CD1c-positive myeloid dendritic cell (primary cell): ENCODE measurements around the gene TATDN2.
"Not testable (repeated sequence)": the region's sequence is repeated elsewhere in the genome, so short reads cannot be mapped to it uniquely, and the experiment has no call there.

ENCODE experiments used
- DNase-seq: peaks from one replicate; pipeline ENCODE4 v3.0.0-alpha.2; 2016; ENCODE audit errors: extremely low spot score

TATDN2 gene

DNA sequence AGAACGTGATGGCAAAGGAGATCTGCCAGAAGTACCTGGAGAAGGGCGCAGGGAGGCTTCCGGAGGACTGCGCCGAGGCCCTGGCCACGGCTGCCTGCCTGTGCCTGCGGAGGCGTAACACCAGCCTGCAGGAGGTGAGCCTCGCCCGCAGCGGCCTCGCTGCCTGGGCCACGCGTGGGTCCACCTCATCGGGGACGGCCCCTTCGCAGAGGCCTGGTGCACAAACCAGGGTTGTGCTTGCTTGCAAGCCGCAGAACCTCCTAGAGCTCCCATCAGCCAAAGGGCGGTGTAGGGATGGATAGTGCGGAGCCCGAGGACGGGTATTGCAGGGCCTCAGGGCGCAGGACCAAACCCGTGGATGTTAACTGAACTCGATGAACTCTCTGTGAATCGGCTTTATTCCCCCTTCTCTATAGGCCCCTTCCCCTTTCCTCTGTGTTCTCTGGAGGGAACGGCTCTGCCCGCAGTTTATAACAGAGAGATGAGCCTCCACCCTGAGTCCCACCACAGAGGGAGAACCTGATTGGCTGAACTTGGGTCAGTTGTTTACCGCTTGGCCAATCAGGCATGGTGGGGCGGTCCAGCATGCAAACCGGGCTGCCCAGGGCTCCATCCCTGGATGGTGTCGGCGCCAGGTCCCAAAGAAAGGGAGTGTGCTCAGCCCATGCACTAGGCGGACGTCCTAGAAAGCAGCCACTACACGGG is 13.6 kb upstream of the TATDN2 start:
- no peak for DNase-seq

DNA sequence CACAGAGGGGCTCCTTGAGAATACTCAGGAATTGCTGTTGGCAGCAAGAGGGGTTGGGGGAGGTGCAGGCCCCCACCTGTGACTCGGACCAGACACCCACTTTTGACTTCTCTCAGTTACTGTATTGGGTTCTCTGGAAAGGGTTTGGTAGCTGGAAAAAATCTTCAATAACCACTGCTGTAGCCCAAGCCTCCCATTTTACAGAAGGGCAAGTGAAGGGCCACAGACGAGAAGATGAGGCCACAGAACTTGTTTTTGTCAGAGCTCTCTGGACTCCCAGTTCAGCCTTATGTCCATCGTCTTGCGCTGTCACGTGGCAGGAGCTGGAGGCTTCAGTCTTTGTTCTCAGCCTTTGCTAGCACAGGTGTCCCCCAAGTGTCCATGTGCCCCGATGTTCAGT is 12.7 kb upstream of the TATDN2 start:
- DNase-seq = no peak

DNA sequence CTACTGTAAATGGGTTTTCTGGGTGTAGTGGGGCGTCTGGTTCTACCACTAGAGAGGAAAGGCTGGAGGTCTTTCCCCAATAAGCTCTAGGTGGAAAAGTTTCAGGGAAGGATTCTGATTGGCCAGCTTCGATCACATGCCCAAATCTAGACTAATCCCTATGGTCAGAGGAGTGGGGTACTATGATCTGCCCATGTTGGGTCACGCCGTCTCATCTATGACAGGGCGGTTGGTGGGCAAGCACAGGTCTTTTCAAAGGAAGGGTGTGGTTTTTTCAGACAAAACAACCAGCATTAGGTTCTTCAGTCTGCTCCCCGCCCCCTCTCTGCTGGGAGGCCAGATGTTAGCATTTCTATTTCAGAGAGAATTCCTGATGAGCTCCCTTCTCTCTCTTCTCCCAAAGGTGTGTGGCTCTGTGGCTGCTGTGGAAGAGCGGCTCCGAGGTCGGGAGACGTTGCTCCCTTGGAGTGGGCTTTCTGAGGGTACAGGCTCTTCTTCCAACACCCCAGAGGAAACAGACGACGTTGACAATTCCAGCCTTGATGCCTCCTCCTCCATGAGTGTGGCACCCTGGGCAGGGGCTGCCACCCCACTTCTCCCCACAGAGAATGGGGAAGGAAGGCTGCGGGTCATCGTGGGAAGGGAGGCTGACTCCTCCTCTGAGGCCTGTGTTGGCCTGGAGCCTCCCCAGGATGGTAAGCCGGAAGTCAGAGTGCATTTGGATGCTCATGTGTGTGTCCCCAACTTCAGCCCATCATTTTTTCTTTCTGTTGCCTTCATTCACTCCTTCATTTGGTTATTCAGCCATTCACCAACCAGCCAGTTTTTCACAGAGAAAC is 9.7 kb upstream of the TATDN2 start:
- no peak for DNase-seq

DNA sequence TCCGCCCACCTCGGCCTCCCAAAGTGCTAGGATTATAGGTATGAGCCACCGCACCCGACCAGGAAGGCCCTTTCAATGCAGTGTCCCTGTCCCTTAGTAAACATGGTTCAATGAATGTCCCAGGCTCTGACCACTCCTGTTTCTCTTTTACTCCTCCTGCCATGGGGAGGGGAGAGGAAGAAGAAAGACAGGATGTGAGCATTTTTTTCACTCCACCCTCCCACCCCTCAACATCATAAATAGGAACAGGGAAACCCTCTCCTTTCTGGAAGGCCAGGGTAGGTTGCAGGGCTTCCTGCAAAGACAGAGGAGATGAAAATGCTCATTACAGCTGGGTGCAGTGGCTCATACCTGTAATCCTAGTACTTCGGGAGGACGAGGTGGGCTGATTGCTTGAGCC is 7.5 kb upstream of the TATDN2 start:
- no peak for DNase-seq

DNA sequence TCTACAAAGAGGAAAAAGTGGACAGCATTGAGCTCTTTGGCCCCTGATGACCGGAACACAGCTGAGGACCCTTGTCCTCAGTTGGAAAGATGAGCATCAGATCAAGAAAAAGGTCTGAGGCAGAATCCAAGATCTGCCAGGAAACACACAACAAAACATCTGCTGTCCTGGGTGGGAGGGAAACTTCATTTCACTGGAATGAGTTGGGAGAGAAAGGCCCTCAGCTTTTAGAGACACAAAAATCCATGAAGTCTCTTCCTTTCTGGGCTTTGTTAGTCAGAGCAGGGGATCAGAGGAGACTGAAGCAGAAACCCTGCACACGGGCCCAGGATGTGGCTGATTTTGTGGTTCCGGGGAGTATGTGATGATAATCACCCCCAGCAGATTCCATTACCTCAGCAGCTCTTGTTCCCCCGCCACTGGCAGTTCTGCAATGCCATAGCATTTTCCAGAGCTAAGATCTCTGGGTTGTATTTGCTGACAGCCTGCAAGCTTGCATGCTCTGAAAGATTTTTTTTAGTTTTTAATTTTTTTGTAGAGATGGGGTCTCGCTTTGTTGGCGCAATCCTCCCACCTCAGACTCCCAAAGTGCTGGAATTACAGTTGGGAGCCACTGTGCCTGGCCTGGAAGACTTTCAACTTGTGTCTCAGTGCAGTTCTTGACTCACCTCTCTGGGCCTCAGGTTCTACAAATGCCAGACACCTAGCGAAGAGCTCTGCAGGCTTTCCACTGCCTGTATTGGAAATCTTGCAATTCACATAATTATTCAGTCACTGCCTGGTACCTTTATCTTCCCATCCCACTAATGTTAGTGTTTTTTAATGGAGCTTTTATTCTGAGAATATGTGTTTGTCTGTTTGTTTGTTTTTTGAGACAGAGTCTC is 5.8 kb upstream of the TATDN2 start:
- peak; percentile 57 for DNase-seq

DNA sequence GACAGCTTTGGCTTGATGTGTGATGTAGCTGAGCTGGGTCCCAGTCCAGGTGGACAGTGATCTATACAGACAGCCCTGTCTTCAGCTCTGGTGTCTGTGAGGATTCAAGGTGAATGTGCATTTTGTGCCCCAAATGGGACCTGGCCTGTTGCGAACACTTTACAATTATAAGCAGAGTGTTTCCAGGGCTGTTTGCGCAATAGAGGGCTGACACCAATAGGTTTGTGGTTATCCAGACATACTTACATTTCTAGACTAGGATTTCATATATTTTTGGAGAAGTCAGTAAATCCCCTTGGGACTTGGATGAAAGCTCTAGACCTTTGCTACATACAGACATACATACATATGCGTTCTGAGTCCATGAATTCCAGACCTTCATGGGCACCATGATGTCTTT is 4.2 kb upstream of the TATDN2 start:
- no peak for DNase-seq

DNA sequence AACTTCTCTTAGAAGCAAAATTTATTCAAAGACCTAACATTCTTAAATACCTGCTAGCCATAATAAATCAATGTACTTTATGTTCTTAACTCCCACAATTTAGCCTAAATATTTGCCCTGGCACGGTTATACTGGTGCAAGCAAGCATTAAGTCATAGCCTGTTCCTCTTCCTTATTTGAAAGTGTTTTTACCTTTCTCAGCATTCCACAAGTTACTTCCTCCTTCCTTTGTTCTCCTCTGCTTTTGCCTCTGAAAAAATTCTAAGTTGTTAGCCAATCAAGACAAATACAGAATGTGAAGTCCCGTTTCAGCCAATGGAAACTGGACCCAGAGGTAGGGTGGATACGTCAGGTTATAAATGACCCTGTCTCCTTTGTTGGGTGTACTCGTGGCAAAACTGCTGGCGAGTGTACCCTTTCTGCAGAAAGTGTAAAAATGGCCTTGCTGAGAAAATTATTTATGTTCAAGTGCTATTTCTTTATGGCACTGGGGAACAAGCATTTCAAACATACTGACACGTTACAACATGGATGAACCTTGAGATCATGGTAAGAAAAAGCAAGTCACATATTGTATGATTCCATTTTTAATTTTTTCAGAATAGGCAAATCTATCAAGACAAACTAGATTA is 3.1 kb upstream of the TATDN2 start:
- no peak for DNase-seq

DNA sequence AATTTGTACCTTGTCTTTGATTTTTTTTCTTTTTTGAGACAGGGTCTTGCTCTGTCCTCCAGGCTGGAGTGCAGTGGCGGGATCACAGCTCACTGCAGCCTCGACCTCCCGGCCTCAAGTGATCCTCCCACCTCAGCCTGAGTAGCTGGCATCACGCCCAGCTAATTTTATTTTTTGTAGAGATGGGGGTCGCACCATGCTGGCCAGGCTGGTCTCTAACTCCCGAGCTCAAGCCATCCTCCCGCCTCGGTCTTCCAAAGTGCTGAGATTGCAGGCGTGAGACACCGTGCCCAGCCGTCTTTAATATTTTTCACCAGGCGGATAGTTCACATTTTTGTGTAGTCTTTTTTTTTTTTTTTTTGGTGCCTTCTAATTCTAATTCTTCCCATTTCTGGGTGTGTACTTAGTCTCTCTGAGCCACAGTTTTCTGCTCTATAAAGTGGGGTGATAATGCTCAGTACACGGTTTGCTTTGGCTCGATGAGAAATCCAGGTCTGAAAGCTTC is 528 bp upstream of the TATDN2 start:
- DNase-seq = no peak

DNA sequence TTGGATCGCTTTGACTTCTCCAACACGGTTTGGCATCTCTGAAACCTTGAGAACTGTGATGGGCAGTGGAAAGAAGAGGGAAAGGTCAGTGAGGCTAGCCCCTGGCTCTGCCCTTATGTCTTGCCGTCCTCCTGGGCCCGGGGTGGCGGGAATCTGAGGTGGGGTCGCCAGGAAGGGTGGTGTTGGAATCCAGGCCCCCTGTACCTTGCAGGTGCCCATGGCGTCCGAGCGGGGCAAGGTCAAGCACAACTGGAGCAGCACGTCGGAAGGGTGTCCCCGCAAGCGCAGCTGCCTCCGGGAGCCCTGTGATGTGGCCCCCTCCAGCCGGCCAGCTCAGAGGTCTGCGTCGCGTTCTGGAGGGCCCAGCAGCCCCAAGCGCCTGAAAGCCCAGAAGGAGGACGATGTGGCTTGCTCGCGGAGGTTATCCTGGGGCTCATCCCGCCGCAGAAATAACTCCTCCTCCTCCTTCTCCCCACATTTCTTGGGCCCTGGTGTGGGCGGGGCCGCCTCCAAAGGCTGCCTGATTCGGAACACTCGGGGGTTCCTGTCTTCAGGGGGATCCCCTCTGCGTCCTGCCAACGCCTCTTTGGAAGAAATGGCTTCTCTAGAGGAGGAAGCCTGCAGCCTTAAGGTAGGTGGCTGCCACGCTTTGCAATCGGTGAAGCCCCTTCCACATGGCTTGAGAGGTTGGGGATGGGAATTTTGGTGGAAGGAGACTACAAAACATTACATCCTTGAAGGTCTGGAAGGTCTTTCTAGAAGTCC is 907 bp downstream of the TATDN2 start:
- peak; percentile 63 for DNase-seq

DNA sequence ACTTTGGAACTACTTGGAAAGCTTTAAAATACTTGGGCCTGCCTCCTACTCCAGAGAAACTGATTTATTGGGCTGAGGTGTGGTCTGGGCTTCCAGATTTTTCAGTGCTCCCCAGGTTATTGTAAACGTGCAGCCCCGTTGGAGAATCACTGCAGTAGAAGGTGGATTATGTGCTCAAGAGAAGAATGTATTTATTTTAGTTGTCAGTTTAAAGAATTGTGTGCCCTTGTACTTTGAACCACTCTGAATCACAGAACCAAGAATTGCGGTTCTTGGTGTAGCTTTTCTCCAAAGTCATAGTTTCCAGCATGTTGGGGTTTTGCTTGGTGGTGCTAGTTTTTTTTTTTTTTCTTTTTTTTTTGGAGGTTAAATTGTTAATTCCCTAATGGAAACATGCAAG is 1.6 kb downstream of the TATDN2 start:
- DNase-seq = no peak

DNA sequence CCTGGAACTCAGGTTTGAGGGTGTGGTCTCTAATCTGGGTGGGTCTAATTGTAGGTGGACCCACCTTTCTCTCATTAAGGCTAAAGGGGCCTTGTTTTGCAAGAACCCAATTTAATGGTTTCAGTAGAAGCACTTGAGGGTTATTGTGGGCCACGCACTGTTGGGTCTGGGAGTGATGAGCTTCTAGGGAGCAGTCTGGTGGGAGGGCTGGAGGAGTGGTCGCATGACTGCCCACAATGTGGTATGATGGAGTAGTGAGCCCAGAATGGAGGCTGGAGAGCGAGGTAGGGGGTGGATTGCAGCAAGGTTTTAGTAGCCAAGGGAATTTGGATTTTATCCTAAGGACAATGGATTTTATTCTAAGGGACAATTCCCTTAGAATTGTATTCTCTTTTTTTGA is 2.7 kb downstream of the TATDN2 start:
- DNase-seq = no peak

DNA sequence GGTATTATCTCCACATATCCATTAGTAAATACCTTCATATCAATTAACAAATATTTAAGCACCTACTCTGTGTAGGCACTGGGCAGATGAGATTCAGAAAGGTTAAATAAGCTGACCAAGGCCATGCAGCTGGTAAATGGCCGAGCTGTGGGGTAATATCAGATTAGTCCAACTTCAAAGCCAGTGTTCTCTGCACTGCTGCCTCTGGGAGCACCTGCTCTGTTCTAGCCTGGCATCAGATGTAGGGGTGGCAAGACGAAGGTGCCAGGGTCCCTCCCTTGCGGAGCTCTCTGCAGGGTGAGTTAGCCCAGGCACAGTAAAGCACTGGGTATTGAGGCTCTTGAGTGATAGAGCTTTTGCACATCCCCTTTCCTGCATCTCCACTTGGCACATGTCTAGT is 5.5 kb downstream of the TATDN2 start:
- DNase-seq = no peak

DNA sequence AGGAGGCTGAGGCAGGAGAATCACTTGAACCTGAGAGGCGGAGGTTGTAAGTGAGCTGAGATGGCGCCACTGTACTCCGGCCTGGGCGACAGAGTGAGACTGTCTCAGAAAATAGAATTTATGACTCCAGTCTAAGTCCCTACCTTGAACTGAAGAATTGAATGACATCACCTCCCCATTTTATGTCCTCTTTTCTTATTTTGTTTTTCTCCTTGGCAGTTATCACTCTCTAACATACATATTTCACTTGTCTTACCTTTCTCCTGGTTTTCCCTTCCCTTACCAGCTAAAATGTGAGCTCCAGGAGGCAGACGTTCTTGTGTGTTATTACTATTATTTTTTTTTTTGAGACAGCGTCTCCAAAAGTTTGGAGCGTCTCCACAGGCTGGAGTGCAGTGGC is 7.6 kb downstream of the TATDN2 start:
- no peak for DNase-seq

DNA sequence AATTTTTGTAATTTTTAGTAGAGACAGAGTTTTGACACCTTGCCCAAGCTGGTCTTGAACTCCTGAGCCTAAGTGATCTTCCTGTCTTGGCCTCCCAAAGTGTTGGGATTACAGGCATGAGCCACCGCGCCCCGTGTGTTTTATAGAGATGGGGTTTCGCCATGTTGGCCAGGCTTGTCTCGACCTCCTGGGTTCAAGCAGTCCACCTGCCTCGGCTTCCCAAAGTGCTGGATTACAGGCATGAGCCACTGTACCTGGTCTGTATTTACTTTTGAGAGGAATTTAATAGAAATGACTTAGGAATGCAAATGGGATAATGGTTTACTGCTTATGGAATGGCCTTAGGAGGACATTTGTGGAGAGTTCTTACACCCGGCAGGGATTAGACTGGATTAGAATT is 10.8 kb downstream of the TATDN2 start:
- no peak for DNase-seq

DNA sequence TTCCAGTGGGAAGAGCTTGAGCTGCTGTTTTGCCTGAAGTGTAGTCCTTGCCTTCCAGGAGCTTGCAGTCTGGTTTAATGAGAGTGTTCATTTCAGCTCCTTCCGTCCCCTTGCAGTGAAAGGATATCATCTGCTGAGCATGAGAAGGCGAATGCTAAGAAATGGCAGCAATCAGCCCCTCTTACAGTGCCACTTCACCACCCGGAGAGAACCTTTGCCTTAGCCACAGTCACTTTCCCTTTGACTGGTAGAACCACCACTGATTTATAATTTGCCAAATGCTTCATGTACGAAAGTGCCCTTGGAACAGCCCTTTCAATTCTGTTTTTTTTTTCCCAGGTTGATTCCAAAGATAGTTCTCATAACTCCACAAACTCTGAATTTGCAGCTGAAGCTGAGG is 11.5 kb downstream of the TATDN2 start:
- no peak for DNase-seq

DNA sequence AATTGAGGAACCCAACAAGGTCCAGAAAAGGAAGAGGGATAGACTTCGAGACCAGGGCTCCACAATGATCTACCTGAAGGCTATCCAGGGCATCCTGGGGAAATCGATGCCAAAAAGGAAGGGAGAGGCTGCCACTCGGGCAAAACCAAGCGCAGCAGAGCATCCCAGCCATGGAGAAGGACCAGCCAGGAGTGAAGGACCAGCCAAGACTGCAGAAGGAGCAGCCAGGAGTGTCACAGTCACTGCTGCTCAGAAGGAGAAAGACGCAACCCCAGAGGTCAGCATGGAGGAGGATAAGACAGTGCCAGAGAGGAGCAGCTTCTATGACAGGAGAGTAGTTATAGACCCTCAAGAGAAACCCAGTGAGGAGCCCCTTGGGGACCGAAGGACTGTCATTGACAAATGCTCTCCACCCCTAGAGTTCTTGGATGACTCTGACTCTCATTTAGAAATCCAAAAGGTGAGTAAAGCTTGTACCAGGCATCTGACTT is 12.0 kb downstream of the TATDN2 start:
- no peak for DNase-seq

DNA sequence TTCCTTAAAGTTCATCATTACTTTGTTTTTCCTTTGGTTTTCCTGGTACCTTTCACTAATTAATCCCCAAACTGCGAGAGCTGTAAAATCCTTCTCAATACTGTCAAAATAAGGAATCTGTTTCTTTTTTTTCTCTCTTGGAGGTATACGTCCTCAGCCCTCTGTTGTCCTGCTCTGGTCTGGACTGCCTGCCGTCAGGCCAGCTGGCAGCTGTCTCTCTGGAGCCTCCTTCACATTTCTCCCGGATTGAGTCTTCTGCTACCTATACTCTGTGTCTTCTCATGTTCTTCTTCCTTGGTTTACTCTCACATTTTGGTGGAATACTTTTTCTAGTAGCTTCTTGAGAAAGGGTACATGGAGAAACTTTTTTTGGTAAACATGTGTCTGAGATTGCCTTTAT is 13.8 kb downstream of the TATDN2 start:
- DNase-seq = no peak

DNA sequence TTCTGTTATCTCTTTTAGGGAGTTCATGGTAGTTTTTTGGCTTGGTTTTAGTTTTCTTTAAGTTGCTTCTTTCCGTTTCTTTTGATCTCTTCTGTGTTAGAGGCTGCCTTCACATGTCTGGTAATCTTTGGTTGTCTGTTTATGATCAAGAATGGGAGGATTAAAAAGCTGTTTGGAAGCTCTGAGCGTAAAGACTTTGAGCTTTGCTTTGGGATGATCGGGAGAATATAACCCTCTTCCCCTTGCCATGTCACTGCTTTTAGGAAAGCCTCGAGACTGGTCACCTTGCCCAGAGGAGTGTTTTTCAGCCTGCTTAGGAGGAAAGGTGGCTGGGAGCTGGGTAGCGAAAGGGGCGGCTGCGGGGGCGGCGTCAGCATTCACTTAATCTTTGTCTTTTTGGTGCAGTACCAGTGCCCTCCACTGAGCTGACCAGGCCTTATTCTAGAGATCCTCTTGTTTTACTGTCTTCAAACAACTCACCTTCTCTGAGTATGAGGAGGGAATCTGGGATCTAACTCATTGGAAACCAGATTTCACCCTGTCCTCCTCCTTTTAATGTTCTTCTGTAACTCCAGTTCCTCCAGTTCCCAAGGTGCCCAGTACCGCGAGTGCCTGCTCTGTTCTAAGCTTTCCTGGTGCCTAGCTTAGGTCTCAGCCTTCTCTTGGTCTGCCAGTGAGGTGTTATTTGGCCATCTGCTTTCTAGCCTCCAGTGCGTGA is 15.5 kb downstream of the TATDN2 start:
- DNase-seq = peak; percentile 53

DNA sequence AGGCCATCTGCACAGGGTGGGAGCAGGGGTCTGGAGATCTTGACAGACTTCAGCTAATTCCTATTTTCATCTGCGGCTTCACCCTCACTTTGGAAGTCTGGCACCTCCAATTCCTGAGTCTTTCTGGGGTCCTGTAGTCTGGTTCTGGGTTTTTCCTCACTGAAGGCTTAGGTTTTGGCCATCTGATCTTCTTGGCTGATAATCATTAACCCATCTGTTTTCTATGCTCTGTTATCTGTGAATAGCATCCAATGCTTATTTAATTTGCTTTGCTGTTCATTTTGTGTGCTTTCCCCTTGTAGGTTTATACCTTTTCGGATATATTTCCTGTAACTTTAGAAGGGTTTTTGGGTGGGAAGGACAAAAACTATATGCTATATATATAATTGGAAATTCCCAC is 17.6 kb downstream of the TATDN2 start:
- DNase-seq = no peak

DNA sequence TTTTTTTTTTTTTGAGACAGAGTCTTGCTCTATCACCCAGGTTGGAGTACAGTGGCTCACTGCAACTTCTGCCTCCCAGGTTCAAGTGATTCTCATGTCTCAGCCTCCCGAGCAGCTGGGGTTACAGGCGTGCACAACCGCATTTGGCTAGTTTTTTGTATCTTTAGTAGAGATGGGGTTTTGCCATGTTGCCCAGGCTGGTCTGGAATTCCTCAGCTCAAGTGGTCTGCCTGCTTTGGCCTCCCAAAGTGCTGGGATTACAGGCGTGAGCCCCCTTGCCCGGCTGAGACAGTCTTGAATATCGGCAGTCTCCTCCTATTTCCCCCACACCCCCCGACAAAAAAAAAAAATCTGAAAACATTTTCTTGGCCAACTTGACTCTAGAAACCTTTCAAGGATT is 18.7 kb downstream of the TATDN2 start:
- DNase-seq = not testable (repeated sequence)
